ENCODE data around the gene PLIN1. TPM values are rescaled to one million over a fixed set of nuclear protein-coding genes. Genes with fewer than 3 reads are reported as not detected.

Gene PLIN1
- total and polyA plus RNA-seq, 5 donors = 0.68 to 38.8 (median 2.4) TPM

GRCh38 chr15:89640245-89640644, 38.9 kb downstream of the PLIN1 start:
- H3K9me3 ChIP-seq (ENCODE audit: control insufficient read depth, low read length) = no peaks in the 10 kb centered on the region
- DNase-seq (no peak), ATAC-seq (no peak)
- H3K27me3 ChIP-seq (ENCODE audit: control insufficient read depth, insufficient read depth) = no peaks in the 10 kb centered on the region
- 97% methylated on average over 5 of the region's 5 CpGs for WGBS
- no peak overlapping the region for H3K4me3 ChIP-seq (ENCODE audit: low read length)
- H3K27ac ChIP-seq (ENCODE audit: low read length) = no peak overlapping the region
- no peaks in the 10 kb centered on the region for H3K4me1 ChIP-seq (ENCODE audit: control insufficient read depth, insufficient read depth, low read length)
- intact Hi-C loops (cut with DNase I) = no loop called here

GRCh38 chr15:89633585-89633984, 45.6 kb downstream of the PLIN1 start:
- no peaks in the 10 kb centered on the region for H3K27me3 ChIP-seq (ENCODE audit: control insufficient read depth, insufficient read depth)
- no peak for ATAC-seq
- H3K4me1 ChIP-seq (ENCODE audit: control insufficient read depth, insufficient read depth, low read length) = no peaks in the 10 kb centered on the region
- no peaks in the 10 kb centered on the region for H3K9me3 ChIP-seq (ENCODE audit: control insufficient read depth, low read length)
- no peak overlapping the region for H3K4me3 ChIP-seq (ENCODE audit: low read length)
- H3K27ac ChIP-seq (ENCODE audit: low read length) = no peak overlapping the region
- 94% methylated on average over 23 of the region's 23 CpGs for WGBS
- intact Hi-C loops (cut with DNase I) = no loop called here
- DNase-seq = peak in 1 of 3 donors; percentile 52

GRCh38 chr15:89632563-89633430, 46.4 kb downstream of the PLIN1 start:
- Histone ChIP-seq H3K9me3 (ENCODE audit: control insufficient read depth, low read length) (no peaks in the 10 kb centered on the region), H3K27ac (ENCODE audit: low read length) (no peak overlapping the region), H3K4me3 (ENCODE audit: low read length) (no peak overlapping the region), H3K27me3 (ENCODE audit: control insufficient read depth, insufficient read depth) (no peaks in the 10 kb centered on the region), H3K4me1 (ENCODE audit: control insufficient read depth, insufficient read depth, low read length) (no peaks in the 10 kb centered on the region)
- intact Hi-C loops (cut with DNase I) = no loop called here
- DNase-seq (no peak), ATAC-seq (no peak)
- 97% methylated on average over 18 of the region's 18 CpGs for WGBS

- Histone ChIP-seq H3K4me3 (ENCODE audit: low read length) (no peak overlapping the region), H3K27ac (ENCODE audit: low read length) (no peak overlapping the region), H3K27me3 (ENCODE audit: control insufficient read depth, insufficient read depth) (no peaks in the 10 kb centered on the region), H3K9me3 (ENCODE audit: control insufficient read depth, low read length) (no peaks in the 10 kb centered on the region), H3K4me1 (ENCODE audit: control insufficient read depth, insufficient read depth, low read length) (no peaks in the 10 kb centered on the region)
- DNase-seq = no peak
- intact Hi-C loops (cut with DNase I) = no loop called here
- ATAC-seq = no peak
- WGBS = 82% methylated on average over 10 of the region's 10 CpGs
Observed at GRCh38 chr15:89631902-89632264, 47.3 kb downstream of the PLIN1 start.

- no peaks in the 10 kb centered on the region for H3K27me3 ChIP-seq (ENCODE audit: control insufficient read depth, insufficient read depth)
- intact Hi-C loops (cut with DNase I) = no loop called here
- no peak overlapping the region for H3K27ac ChIP-seq (ENCODE audit: low read length)
- no peak for ATAC-seq
- H3K9me3 ChIP-seq (ENCODE audit: control insufficient read depth, low read length) = no peaks in the 10 kb centered on the region
- DNase-seq = peak in 1 of 3 donors; percentile 38
- 94% methylated on average over 30 of the region's 30 CpGs for WGBS
- H3K4me3 ChIP-seq (ENCODE audit: low read length) = no peak overlapping the region
- H3K4me1 ChIP-seq (ENCODE audit: control insufficient read depth, insufficient read depth, low read length) = no peaks in the 10 kb centered on the region
Observed at GRCh38 chr15:89630974-89631901, 47.9 kb downstream of the PLIN1 start.

- no peaks in the 10 kb centered on the region for H3K4me1 ChIP-seq (ENCODE audit: control insufficient read depth, insufficient read depth, low read length)
- H3K9me3 ChIP-seq (ENCODE audit: control insufficient read depth, low read length) = no peaks in the 10 kb centered on the region
- DNase-seq = no peak
- intact Hi-C loops (cut with DNase I) = no loop called here
- WGBS = 95% methylated on average over 14 of the region's 14 CpGs
- no peak overlapping the region for H3K27ac ChIP-seq (ENCODE audit: low read length)
- no peak for ATAC-seq
- H3K27me3 ChIP-seq (ENCODE audit: control insufficient read depth, insufficient read depth) = no peaks in the 10 kb centered on the region
- H3K4me3 ChIP-seq (ENCODE audit: low read length) = no peak overlapping the region
Observed at GRCh38 chr15:89630260-89630659, 48.9 kb downstream of the PLIN1 start.

GRCh38 chr15:89629829-89630228, 49.3 kb downstream of the PLIN1 start:
- Histone ChIP-seq H3K4me1 (ENCODE audit: control insufficient read depth, insufficient read depth, low read length) (no peaks in the 10 kb centered on the region), H3K27me3 (ENCODE audit: control insufficient read depth, insufficient read depth) (no peaks in the 10 kb centered on the region), H3K27ac (ENCODE audit: low read length) (no peak overlapping the region), H3K4me3 (ENCODE audit: low read length) (no peak overlapping the region), H3K9me3 (ENCODE audit: control insufficient read depth, low read length) (no peaks in the 10 kb centered on the region)
- no peak for DNase-seq
- 93% methylated on average over 5 of the region's 5 CpGs for WGBS
- intact Hi-C loops (cut with DNase I) = no loop called here
- ATAC-seq = no peak

GRCh38 chr15:89628806-89629715, 50.1 kb downstream of the PLIN1 start:
- Histone ChIP-seq H3K9me3 (ENCODE audit: control insufficient read depth, low read length) (no peaks in the 10 kb centered on the region), H3K27ac (ENCODE audit: low read length) (no peak overlapping the region), H3K4me1 (ENCODE audit: control insufficient read depth, insufficient read depth, low read length) (no peaks in the 10 kb centered on the region), H3K27me3 (ENCODE audit: control insufficient read depth, insufficient read depth) (no peaks in the 10 kb centered on the region), H3K4me3 (ENCODE audit: low read length) (no peak overlapping the region)
- intact Hi-C loops (cut with DNase I) = no loop called here
- WGBS = 90% methylated on average over 30 of the region's 30 CpGs
- no peak for DNase-seq
- ATAC-seq = no peak

- ATAC-seq = no peak
- DNase-seq = peak in 1 of 3 donors; percentile 44
- H3K4me3 ChIP-seq (ENCODE audit: low read length) = no peak overlapping the region
- no peaks in the 10 kb centered on the region for H3K27me3 ChIP-seq (ENCODE audit: control insufficient read depth, insufficient read depth)
- intact Hi-C loops (cut with DNase I) = no loop called here
- H3K4me1 ChIP-seq (ENCODE audit: control insufficient read depth, insufficient read depth, low read length) = no peaks in the 10 kb centered on the region
- WGBS = 87% methylated on average over 21 of the region's 21 CpGs
- no peak overlapping the region for H3K27ac ChIP-seq (ENCODE audit: low read length)
- no peaks in the 10 kb centered on the region for H3K9me3 ChIP-seq (ENCODE audit: control insufficient read depth, low read length)
Observed at GRCh38 chr15:89628301-89628700, 50.9 kb downstream of the PLIN1 start.

GRCh38 chr15:89627256-89627970, 51.8 kb downstream of the PLIN1 start:
- no peak overlapping the region for H3K4me3 ChIP-seq (ENCODE audit: low read length)
- no peaks in the 10 kb centered on the region for H3K4me1 ChIP-seq (ENCODE audit: control insufficient read depth, insufficient read depth, low read length)
- WGBS = 94% methylated on average over 8 of the region's 8 CpGs
- H3K27me3 ChIP-seq (ENCODE audit: control insufficient read depth, insufficient read depth) = no peaks in the 10 kb centered on the region
- no peaks in the 10 kb centered on the region for H3K9me3 ChIP-seq (ENCODE audit: control insufficient read depth, low read length)
- DNase-seq (no peak), ATAC-seq (no peak)
- intact Hi-C loops (cut with DNase I) = no loop called here
- H3K27ac ChIP-seq (ENCODE audit: low read length) = no peak overlapping the region
